ENCODE results near the gene OR4C11. TPM values are rescaled to one million over a fixed set of nuclear protein-coding genes. Genes with fewer than 3 reads are reported as not detected.

Gene OR4C11
- total RNA-seq, 1 experiment from 2014 or later: not detected

DNA sequence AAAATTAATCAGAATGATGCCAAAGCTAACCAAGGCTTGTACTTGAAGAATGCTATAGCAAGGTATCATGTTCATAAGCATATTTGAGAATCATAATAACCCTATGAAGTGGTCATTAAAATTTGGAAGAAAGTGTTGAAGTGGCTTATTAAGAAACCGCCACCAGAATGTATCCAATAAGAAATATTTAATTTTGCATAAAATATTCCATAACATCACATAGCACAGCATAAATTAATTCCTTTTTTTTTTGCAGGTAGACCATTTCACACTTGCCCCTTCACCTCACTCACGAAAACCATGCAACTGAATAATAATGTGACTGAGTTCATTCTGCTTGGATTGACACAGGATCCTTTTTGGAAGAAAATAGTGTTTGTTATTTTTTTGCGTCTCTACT lies 35.6 kb downstream of the OR4C11 start, which contains the start of gene OR4C16:
OR4C16 (plus strand) TSS at position 301 of the 400 bp plus-strand sequence; CDS start at position 301, 0 bp downstream.
- Mint-ChIP-seq H3K27me3 (ENCODE audit: low read depth) (peaks cover 7% of the 10 kb centered on the region), H3K27ac (no peak within 1 kb of the TSS), H3K9me3 (peaks cover 72% of the 10 kb centered on the region), H3K4me3 (no peak within 1 kb of the TSS), H3K36me3 (peaks cover 54% of the 10 kb centered on the region), H3K4me1 (no peaks in the 10 kb centered on the region)
- TF ChIP-seq OVOL2 (CRISPR knock-in tag; IDR thresholded peaks at IDR 0.05; ENCODE audit: borderline replicate concordance) (no peak), RORB (CRISPR knock-in tag; IDR thresholded peaks at IDR 0.05) (no peak), NFYB (CRISPR knock-in tag; conservative IDR thresholded peaks at IDR 0.05; ENCODE audit: low read depth) (no peak), TCF7 (CRISPR knock-in tag; IDR thresholded peaks at IDR 0.05; ENCODE audit: low read depth) (no peak), ZNF317 (CRISPR knock-in tag; IDR thresholded peaks at IDR 0.05; ENCODE audit: borderline replicate concordance, low read depth) (no peak), TEAD1 (CRISPR knock-in tag; IDR thresholded peaks at IDR 0.05) (no peak), HMGA2 (CRISPR knock-in tag; IDR thresholded peaks at IDR 0.05) (no peak), ETV6 (CRISPR knock-in tag; IDR thresholded peaks at IDR 0.05) (no peak), FOXP1 (CRISPR knock-in tag; IDR thresholded peaks at IDR 0.05; ENCODE audit: borderline replicate concordance) (no peak), EMX1 (CRISPR knock-in tag; IDR thresholded peaks at IDR 0.05) (no peak), GTF2I (CRISPR knock-in tag; conservative IDR thresholded peaks at IDR 0.05) (no peak), JUN (CRISPR knock-in tag; IDR thresholded peaks at IDR 0.05) (no peak), MXD4 (CRISPR knock-in tag; IDR thresholded peaks at IDR 0.05; ENCODE audit: borderline replicate concordance) (no peak), FOXJ3 (CRISPR knock-in tag; IDR thresholded peaks at IDR 0.05; ENCODE audit: borderline replicate concordance) (no peak)
- TF ChIP-seq, protein P1, sequence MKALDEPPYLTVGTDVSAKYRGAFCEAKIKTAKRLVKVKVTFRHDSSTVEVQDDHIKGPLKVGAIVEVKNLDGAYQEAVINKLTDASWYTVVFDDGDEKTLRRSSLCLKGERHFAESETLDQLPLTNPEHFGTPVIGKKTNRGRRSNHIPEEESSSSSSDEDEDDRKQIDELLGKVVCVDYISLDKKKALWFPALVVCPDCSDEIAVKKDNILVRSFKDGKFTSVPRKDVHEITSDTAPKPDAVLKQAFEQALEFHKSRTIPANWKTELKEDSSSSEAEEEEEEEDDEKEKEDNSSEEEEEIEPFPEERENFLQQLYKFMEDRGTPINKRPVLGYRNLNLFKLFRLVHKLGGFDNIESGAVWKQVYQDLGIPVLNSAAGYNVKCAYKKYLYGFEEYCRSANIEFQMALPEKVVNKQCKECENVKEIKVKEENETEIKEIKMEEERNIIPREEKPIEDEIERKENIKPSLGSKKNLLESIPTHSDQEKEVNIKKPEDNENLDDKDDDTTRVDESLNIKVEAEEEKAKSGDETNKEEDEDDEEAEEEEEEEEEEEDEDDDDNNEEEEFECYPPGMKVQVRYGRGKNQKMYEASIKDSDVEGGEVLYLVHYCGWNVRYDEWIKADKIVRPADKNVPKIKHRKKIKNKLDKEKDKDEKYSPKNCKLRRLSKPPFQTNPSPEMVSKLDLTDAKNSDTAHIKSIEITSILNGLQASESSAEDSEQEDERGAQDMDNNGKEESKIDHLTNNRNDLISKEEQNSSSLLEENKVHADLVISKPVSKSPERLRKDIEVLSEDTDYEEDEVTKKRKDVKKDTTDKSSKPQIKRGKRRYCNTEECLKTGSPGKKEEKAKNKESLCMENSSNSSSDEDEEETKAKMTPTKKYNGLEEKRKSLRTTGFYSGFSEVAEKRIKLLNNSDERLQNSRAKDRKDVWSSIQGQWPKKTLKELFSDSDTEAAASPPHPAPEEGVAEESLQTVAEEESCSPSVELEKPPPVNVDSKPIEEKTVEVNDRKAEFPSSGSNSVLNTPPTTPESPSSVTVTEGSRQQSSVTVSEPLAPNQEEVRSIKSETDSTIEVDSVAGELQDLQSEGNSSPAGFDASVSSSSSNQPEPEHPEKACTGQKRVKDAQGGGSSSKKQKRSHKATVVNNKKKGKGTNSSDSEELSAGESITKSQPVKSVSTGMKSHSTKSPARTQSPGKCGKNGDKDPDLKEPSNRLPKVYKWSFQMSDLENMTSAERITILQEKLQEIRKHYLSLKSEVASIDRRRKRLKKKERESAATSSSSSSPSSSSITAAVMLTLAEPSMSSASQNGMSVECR (CRISPR knock-in tag; IDR thresholded peaks at IDR 0.05; ENCODE audit: borderline replicate concordance): no peak
- TF ChIP-seq, protein P2, sequence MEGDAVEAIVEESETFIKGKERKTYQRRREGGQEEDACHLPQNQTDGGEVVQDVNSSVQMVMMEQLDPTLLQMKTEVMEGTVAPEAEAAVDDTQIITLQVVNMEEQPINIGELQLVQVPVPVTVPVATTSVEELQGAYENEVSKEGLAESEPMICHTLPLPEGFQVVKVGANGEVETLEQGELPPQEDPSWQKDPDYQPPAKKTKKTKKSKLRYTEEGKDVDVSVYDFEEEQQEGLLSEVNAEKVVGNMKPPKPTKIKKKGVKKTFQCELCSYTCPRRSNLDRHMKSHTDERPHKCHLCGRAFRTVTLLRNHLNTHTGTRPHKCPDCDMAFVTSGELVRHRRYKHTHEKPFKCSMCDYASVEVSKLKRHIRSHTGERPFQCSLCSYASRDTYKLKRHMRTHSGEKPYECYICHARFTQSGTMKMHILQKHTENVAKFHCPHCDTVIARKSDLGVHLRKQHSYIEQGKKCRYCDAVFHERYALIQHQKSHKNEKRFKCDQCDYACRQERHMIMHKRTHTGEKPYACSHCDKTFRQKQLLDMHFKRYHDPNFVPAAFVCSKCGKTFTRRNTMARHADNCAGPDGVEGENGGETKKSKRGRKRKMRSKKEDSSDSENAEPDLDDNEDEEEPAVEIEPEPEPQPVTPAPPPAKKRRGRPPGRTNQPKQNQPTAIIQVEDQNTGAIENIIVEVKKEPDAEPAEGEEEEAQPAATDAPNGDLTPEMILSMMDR (IDR thresholded peaks at IDR 0.05): no peak
- TF ChIP-seq, protein P3, sequence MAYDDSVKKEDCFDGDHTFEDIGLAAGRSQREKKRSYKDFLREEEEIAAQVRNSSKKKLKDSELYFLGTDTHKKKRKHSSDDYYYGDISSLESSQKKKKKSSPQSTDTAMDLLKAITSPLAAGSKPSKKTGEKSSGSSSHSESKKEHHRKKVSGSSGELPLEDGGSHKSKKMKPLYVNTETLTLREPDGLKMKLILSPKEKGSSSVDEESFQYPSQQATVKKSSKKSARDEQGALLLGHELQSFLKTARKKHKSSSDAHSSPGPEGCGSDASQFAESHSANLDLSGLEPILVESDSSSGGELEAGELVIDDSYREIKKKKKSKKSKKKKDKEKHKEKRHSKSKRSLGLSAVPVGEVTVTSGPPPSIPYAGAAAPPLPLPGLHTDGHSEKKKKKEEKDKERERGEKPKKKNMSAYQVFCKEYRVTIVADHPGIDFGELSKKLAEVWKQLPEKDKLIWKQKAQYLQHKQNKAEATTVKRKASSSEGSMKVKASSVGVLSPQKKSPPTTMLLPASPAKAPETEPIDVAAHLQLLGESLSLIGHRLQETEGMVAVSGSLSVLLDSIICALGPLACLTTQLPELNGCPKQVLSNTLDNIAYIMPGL (CRISPR knock-in tag; IDR thresholded peaks at IDR 0.05): no peak
- TF ChIP-seq, protein P4, sequence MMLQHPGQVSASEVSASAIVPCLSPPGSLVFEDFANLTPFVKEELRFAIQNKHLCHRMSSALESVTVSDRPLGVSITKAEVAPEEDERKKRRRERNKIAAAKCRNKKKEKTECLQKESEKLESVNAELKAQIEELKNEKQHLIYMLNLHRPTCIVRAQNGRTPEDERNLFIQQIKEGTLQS (CRISPR knock-in tag; conservative IDR thresholded peaks at IDR 0.05): no peak
- TF ChIP-seq, protein P5, sequence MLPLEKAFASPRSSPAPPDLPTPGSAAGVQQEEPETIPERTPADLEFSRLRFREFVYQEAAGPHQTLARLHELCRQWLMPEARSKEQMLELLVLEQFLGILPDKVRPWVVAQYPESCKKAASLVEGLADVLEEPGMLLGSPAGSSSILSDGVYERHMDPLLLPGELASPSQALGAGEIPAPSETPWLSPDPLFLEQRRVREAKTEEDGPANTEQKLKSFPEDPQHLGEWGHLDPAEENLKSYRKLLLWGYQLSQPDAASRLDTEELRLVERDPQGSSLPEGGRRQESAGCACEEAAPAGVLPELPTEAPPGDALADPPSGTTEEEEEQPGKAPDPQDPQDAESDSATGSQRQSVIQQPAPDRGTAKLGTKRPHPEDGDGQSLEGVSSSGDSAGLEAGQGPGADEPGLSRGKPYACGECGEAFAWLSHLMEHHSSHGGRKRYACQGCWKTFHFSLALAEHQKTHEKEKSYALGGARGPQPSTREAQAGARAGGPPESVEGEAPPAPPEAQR (CRISPR knock-in tag; IDR thresholded peaks at IDR 0.05): no peak
- TF ChIP-seq, protein P6, sequence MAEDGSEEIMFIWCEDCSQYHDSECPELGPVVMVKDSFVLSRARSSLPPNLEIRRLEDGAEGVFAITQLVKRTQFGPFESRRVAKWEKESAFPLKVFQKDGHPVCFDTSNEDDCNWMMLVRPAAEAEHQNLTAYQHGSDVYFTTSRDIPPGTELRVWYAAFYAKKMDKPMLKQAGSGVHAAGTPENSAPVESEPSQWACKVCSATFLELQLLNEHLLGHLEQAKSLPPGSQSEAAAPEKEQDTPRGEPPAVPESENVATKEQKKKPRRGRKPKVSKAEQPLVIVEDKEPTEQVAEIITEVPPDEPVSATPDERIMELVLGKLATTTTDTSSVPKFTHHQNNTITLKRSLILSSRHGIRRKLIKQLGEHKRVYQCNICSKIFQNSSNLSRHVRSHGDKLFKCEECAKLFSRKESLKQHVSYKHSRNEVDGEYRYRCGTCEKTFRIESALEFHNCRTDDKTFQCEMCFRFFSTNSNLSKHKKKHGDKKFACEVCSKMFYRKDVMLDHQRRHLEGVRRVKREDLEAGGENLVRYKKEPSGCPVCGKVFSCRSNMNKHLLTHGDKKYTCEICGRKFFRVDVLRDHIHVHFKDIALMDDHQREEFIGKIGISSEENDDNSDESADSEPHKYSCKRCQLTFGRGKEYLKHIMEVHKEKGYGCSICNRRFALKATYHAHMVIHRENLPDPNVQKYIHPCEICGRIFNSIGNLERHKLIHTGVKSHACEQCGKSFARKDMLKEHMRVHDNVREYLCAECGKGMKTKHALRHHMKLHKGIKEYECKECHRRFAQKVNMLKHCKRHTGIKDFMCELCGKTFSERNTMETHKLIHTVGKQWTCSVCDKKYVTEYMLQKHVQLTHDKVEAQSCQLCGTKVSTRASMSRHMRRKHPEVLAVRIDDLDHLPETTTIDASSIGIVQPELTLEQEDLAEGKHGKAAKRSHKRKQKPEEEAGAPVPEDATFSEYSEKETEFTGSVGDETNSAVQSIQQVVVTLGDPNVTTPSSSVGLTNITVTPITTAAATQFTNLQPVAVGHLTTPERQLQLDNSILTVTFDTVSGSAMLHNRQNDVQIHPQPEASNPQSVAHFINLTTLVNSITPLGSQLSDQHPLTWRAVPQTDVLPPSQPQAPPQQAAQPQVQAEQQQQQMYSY (CRISPR knock-in tag; IDR thresholded peaks at IDR 0.05): no peak
- DNase-seq (ENCODE audit: low spot score): no peak
- CTCF ChIA-PET: no interaction called here
- ATAC-seq: no peak
- POLR2A ChIA-PET: no interaction called here
